WI38 (cell line): Measurements from ENCODE around the gene PRDX6.

Experiments
- H3K4me3 ChIP-seq: 2 replicates; pipeline ENCODE4 v1.5.1; 2011; ENCODE audit warnings: low read depth, mild to moderate bottlenecking, control low read depth, low read length
- TF ChIP-seq, protein P1 (sequence below): IDR thresholded peaks from 2 replicates; pipeline ENCODE4 v1.5.1; 2012; ENCODE audit warnings: low read depth, mild to moderate bottlenecking, control low read depth, low read length

The PRDX6 gene, protein sequence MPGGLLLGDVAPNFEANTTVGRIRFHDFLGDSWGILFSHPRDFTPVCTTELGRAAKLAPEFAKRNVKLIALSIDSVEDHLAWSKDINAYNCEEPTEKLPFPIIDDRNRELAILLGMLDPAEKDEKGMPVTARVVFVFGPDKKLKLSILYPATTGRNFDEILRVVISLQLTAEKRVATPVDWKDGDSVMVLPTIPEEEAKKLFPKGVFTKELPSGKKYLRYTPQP

DNA sequence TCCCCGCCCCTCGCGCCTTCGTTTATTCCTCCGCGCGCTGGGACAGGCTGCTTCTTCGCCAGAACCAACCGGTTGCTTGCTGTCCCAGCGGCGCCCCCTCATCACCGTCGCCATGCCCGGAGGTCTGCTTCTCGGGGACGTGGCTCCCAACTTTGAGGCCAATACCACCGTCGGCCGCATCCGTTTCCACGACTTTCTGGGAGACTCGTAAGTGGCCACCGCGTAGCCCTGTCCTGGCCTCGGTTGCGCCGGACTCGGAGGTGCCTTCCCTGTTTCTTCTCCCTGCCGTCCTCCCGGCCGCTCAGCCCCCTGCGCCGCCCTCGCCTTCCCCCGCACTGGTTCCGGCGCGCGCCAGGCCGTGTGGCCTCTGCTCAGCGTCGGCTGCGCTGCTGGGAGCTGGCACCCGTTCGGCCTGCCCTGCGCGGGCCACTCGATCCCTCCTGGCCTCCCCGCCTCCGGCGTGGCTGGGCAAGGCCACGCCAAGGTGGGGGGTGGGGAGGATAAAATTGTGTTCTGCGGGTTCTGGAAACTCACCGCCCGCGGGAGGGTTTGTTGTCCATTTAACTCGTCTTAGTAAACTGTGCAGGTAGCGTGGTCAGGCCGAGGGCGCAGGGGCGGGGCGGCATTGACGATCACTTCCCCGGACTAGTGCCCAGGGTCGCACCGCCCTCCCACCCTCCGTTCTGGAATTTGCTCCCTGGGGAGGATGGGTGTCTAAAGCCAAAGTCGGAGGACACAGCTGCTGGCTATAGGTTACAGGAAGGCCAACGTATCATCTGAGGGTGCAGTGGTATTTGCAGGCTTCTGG, at the start of gene PRDX6:
TSS of gene PRDX6 (plus strand) at position 50 of the 808 bp plus-strand sequence. CDS start at position 113, 63 bp downstream.
- TF ChIP-seq, protein P1, sequence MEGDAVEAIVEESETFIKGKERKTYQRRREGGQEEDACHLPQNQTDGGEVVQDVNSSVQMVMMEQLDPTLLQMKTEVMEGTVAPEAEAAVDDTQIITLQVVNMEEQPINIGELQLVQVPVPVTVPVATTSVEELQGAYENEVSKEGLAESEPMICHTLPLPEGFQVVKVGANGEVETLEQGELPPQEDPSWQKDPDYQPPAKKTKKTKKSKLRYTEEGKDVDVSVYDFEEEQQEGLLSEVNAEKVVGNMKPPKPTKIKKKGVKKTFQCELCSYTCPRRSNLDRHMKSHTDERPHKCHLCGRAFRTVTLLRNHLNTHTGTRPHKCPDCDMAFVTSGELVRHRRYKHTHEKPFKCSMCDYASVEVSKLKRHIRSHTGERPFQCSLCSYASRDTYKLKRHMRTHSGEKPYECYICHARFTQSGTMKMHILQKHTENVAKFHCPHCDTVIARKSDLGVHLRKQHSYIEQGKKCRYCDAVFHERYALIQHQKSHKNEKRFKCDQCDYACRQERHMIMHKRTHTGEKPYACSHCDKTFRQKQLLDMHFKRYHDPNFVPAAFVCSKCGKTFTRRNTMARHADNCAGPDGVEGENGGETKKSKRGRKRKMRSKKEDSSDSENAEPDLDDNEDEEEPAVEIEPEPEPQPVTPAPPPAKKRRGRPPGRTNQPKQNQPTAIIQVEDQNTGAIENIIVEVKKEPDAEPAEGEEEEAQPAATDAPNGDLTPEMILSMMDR: no peak
- peak within 1 kb of the TSS; percentile 92 for H3K4me3 ChIP-seq

DNA sequence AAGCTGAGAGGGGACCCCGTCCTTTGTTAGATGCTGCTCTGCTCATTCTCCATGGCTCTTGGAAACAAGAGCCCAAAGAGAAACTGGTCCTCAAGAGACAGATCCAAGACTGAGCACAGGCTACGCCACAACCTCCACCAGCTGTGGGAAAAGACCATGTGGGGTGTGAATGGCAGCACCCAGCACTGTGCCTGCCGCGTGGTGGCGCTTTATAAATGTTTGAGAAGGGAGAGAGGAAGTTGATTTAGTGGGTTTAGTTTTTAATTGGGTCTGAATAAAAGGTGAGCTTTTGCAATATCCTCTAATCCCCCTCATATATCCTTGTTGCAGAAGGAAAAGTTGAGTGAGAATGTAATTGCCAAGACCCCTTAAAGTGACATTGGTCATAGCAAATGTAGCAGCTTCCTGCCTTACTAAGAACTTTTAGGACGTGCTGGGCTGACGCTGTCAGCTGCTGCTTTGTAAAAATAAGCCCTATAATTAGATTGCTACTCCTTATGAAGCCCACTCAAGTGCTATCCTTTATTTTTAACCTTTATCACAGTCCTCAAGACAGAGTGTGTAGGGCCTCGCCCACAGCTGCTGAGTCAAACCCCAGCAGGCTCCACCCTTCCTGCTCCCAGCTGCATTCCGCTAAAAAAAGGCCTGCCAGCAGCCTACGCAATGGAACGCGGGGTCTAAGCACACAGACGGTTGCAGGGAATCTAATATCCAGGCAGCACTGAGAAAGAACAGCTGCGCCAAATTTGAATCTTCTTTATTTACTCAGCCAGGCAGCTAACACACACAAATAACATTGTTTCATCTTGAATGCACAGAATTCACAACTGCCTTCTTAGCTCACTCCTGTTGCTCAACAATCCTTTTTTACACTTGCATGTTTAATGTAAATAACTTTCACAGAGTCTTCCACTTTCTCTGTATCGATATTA, 47.4 kb upstream of the PRDX6 start:
- peak overlapping the region; percentile 47 for H3K4me3 ChIP-seq
- TF ChIP-seq, protein P1: peak; percentile 43

- TF ChIP-seq, protein P1: no peak
- peak overlapping the region; percentile 47; the same call in 1 of the 2 replicates for H3K4me3 ChIP-seq
These were observed 46.3 kb upstream of the PRDX6 start for GRCh38 chr1:173430677-173431303.

DNA sequence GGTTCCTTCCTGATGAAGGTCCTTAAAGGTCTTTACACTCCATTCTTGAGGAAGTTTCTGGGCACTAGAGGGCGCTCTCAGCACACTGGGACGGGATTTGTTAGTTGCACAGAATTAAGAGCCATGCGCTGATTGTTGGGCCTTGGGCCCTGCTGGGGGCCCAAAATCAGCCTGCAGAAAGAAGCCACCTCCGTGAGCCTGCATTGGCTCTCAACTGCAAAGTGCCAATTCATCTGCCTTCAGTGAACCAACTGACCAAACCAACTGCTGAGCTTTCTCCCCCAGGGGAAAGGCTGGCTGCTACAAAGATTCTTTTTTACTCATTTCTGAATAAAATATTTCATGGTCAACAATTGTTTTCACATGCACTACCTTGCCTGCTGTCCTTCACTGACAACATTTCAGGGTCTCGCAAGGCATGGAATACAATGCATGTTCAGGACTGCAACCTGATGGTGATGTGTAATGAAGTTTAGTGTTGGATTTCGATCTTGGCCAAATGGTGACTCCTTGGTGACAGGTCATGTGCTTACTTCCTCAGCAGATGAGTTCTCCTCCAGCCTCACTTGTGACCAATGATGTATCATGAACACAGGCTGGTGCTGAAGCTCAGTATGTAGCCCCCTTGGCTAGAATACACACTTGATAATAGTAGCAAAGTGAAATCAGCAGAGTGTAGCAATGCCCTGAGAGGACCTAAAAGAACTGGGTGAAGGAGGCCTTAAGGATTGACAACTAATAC, 45.7 kb upstream of the PRDX6 start:
- H3K4me3 ChIP-seq: no peak overlapping the region
- TF ChIP-seq, protein P1: peak; percentile 82

DNA sequence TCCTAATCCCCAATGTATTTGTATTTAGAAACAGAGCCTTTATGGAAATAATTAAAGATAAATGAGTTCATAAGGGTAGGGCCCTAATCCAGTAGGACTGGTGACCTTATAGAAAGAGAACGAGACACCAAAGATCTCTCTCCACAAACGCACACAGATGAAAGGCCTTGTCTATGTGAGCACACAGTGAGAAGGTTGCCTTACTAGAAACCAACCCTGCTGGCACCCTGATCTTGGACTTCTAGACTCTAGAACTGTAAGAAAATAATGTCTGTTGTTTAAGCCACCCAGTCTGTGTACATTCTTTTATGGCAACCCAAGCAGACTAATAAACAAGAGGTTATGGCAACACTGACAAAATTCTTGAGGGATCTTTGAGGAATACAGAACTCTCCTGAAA, 44.8 kb upstream of the PRDX6 start:
- TF ChIP-seq, protein P1: no peak
- no peak overlapping the region for H3K4me3 ChIP-seq

GRCh38 chr1:173433751-173434326, 43.3 kb upstream of the PRDX6 start:
- H3K4me3 ChIP-seq: no peak overlapping the region
- TF ChIP-seq, protein P1: no peak
